Colonic mucosa (tissue), 4 donors: Measurements from ENCODE around the gene CUX1. TPM values are rescaled to one million over a fixed set of nuclear protein-coding genes. Genes with fewer than 3 reads are reported as not detected.

ENCODE experiments used
- DNase-seq: peaks from one replicate; pipeline ENCODE4 v3.0.0-alpha.2; 2020
- H3K27ac ChIP-seq: fragments of 200-600 bp; one replicate; pipeline ENCODE4 v1.8.0; 2021
- H3K27me3 ChIP-seq: fragments of 200-600 bp; one replicate; pipeline ENCODE4 v1.8.0; 2021
- H3K36me3 ChIP-seq: fragments of 200-600 bp; one replicate; pipeline ENCODE4 v1.8.0; 2021
- H3K4me1 ChIP-seq: fragments of 200-600 bp; one replicate; pipeline ENCODE4 v1.8.0; 2021; ENCODE audit warnings: mild to moderate bottlenecking
- H3K4me3 ChIP-seq: fragments of 200-600 bp; one replicate; pipeline ENCODE4 v1.8.0; 2021
- H3K9ac ChIP-seq, 2 donors: one replicate each; pipeline ENCODE4 v1.7.0; 2013; ENCODE audit warnings: control low read depth in 2 of 2, low read depth in 2 of 2, low read length in 2 of 2
- H3K9me3 ChIP-seq: fragments of 200-600 bp; one replicate; pipeline ENCODE4 v1.8.0; 2021
- intact Hi-C: fragments of 100-400 bp; cut with DNase I; formaldehyde crosslinking; loops from one replicate; pipeline ENCODE4 v1.14.1; 2022
- total RNA-seq, 2 donors: library from RNA; stranded (reverse); fragmentation: NEBNext Ultra II Directional in 1 of 2; extraction: Animal tissue kit (Norgen Biotek cat#: 25700) in 1 of 2; gene quantifications; one replicate each; pipeline ENCODE4 v1.2.1, GENCODE V29; 2021
- TF ChIP-seq, protein P1 (sequence below): fragments of 200-600 bp; IDR thresholded peaks from one replicate; pipeline ENCODE4 v1.8.0; 2022; ENCODE audit warnings: antibody characterized with exemption, mild to moderate bottlenecking
- donor health status: healthy.
- donor health status: DM: no; HTN: no; CAD: no.
- donor health status: DM: no; HTN: no; CAD: no.

The CUX1 gene
- total RNA-seq, 2 donors from 2014 or later = 68.5 to 97.5 TPM

DNA sequence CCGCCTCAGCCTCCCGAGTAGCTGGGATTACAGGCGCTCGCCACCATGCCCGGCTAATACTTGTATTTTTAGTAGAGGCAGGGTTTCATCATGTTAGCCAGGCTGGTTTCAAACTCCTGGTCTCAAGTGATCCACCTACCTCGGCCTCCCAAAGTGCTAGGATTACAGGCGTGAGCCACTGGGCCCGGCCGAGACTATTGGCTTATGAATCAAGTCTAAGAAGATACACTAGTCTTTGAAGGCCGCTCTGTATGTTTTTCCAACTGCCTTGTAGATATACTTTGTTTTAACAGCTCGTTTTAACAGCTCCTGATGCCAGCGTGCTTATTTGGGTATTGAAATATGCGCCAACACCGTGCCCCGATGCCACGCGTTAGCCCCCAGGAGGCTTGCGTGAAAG, 332.8 kb downstream of the CUX1 start:
- no peaks in the 10 kb centered on the region for H3K27me3 ChIP-seq
- H3K4me1 ChIP-seq = no peaks in the 10 kb centered on the region
- no peak overlapping the region for H3K9ac ChIP-seq
- intact Hi-C loops = no loop called here
- H3K4me3 ChIP-seq = no peak overlapping the region
- TF ChIP-seq, protein P1, sequence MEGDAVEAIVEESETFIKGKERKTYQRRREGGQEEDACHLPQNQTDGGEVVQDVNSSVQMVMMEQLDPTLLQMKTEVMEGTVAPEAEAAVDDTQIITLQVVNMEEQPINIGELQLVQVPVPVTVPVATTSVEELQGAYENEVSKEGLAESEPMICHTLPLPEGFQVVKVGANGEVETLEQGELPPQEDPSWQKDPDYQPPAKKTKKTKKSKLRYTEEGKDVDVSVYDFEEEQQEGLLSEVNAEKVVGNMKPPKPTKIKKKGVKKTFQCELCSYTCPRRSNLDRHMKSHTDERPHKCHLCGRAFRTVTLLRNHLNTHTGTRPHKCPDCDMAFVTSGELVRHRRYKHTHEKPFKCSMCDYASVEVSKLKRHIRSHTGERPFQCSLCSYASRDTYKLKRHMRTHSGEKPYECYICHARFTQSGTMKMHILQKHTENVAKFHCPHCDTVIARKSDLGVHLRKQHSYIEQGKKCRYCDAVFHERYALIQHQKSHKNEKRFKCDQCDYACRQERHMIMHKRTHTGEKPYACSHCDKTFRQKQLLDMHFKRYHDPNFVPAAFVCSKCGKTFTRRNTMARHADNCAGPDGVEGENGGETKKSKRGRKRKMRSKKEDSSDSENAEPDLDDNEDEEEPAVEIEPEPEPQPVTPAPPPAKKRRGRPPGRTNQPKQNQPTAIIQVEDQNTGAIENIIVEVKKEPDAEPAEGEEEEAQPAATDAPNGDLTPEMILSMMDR = no peak
- no peak overlapping the region for H3K27ac ChIP-seq
- DNase-seq = no peak
- no peaks in the 10 kb centered on the region for H3K9me3 ChIP-seq
- no peaks in the 10 kb centered on the region for H3K36me3 ChIP-seq

- intact Hi-C loops = no loop called here
- no peak overlapping the region for H3K4me3 ChIP-seq
Observed at GRCh38 chr7:102152672-102153598, 335.5 kb downstream of the CUX1 start.

DNA sequence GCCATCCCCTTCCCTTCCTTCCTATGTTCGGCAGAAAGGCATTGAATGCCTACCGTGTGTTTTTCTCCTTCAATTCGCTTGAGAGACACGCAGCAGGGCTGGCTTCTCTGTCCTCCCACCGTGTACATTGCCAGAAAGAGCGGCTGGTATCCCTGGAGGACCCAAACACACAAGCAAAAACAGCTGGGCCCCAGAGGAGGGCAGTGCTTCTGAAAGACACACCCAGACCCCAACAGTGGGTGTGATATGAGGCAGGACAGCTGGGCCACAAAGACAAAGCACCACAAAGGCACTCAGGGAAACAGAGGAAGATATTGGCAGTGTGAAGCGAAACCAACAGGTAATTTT, 336.1 kb downstream of the CUX1 start:
- Histone ChIP-seq H3K27ac (no peak overlapping the region), H3K9ac (no peak overlapping the region), H3K4me3 (no peak overlapping the region), H3K36me3 (no peaks in the 10 kb centered on the region), H3K27me3 (no peaks in the 10 kb centered on the region), H3K9me3 (no peaks in the 10 kb centered on the region), H3K4me1 (no peaks in the 10 kb centered on the region)
- DNase-seq = no peak
- intact Hi-C loops = no loop called here
- TF ChIP-seq, protein P1 = no peak

More at GRCh38 chr7:102152672-102153598, 335.5 kb downstream of the CUX1 start:
- Histone ChIP-seq H3K36me3 (no peaks in the 10 kb centered on the region), H3K4me1 (no peaks in the 10 kb centered on the region), H3K27me3 (no peaks in the 10 kb centered on the region), H3K9ac (no peak overlapping the region), H3K27ac (no peak overlapping the region), H3K9me3 (no peaks in the 10 kb centered on the region)
- peak; percentile 59 for DNase-seq
- TF ChIP-seq, protein P1 = no peak

DNA sequence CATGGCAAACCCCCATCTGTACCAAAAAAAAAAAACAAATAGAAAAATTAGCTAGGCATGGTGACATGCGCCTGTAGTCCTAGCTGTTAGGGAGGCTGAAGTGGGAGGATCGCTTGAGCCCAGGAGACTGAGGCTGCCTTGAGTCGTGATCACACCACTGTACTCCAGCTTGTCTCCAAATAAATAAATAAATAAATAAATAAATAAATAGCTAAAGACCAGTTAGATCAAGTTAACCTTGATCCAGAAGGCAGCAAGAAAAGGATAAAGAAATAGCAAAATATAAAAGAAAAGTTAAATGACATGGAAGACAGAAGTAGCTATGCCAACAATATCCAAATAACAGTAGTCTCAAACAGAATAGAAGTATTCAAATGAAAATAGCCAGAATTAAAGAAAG, 337.0 kb downstream of the CUX1 start:
- H3K4me3 ChIP-seq = no peak overlapping the region
- no peak overlapping the region for H3K9ac ChIP-seq
- intact Hi-C loops = no loop called here
- TF ChIP-seq, protein P1 = no peak
- no peaks in the 10 kb centered on the region for H3K4me1 ChIP-seq
- H3K27me3 ChIP-seq = no peaks in the 10 kb centered on the region
- no peaks in the 10 kb centered on the region for H3K36me3 ChIP-seq
- H3K9me3 ChIP-seq = no peaks in the 10 kb centered on the region
- DNase-seq = no peak
- H3K27ac ChIP-seq = no peak overlapping the region

GRCh38 chr7:102155821-102156441, 338.5 kb downstream of the CUX1 start:
- H3K9ac ChIP-seq = no peak overlapping the region

More at GRCh38 chr7:102155821-102156441, 338.5 kb downstream of the CUX1 start:
- Histone ChIP-seq H3K27ac (no peak overlapping the region), H3K4me1 (no peaks in the 10 kb centered on the region), H3K4me3 (no peak overlapping the region), H3K9me3 (no peaks in the 10 kb centered on the region), H3K27me3 (no peaks in the 10 kb centered on the region), H3K36me3 (no peaks in the 10 kb centered on the region)
- TF ChIP-seq, protein P1 = no peak
- DNase-seq = no peak
- intact Hi-C loops = no loop called here
